Thyroid gland (tissue), 4 donors: Measurements from ENCODE around the gene PLXDC2. TPM values are rescaled to one million over a fixed set of nuclear protein-coding genes. Genes with fewer than 3 reads are reported as not detected.

Experiments used
- DNase-seq, 2 donors: peaks; one replicate each; pipeline ENCODE4 v3.0.0-alpha.2; 2019
- H3K27ac ChIP-seq, 3 donors: fragments of 200-600 bp; sonication (generic); 1 replicate in 2 of 3; 2 replicates in 1 of 3; pipeline ENCODE4 v1.5.1; 2016 to 2019; ENCODE audit warnings: mild to moderate bottlenecking in 1 of 3, moderate library complexity in 1 of 3
- H3K27me3 ChIP-seq: fragments of 200-600 bp; sonication (generic); one replicate; pipeline ENCODE4 v1.5.1; 2019
- H3K36me3 ChIP-seq, 2 donors: fragments of 200-600 bp; sonication (generic); one replicate each; pipeline ENCODE4 v1.5.1; 2016 to 2019
- H3K4me1 ChIP-seq, 2 donors: fragments of 200-600 bp; sonication (generic); one replicate each; pipeline ENCODE4 v1.5.1; 2017 to 2019
- H3K4me3 ChIP-seq, 3 donors: fragments of 200-600 bp; sonication (generic); replicated peaks in 1 of 3; 1 replicate in 2 of 3; 2 replicates in 1 of 3; pipeline ENCODE4 v1.5.1; 2016; ENCODE audit warnings: mild to moderate bottlenecking in 1 of 3
- H3K9me3 ChIP-seq: fragments of 200-600 bp; sonication (generic); one replicate; pipeline ENCODE4 v1.5.1; 2017
- POLR2A ChIP-seq, 2 donors: fragments of 450-650 bp; IDR thresholded peaks; one replicate each; pipeline ENCODE4 v1.6.1; 2017; ENCODE audit warnings: antibody characterized with exemption in 2 of 2, mild to moderate bottlenecking in 2 of 2, moderate library complexity in 1 of 2
- WGBS, 2 donors: methylation state at CpG; one replicate each; pipeline ENCODE4 v1.1.5; 2017; 5-methylcytosine and 5-hydroxymethylcytosine counted together
- intact Hi-C: fragments of 100-400 bp; cut with DNase I; formaldehyde crosslinking; loops from one replicate; pipeline ENCODE4 v1.15.1; 2023
- total RNA-seq, 4 donors: library from RNA; depleted of rRNA; stranded (reverse); fragments of >200 nt; gene quantifications; one replicate each; pipeline ENCODE4 v1.2.3, GENCODE V29; 2016
- TF ChIP-seq, protein P1 (sequence below), 6 experiments: fragments of 200-600 bp in 3 of 6; fragments of 450-650 bp in 3 of 6; sonication (generic) in 3 of 6; IDR thresholded peaks; one replicate each; pipeline ENCODE4 v1.5.1; 2016 to 2019; ENCODE audit warnings: antibody characterized with exemption in 6 of 6, mild to moderate bottlenecking in 2 of 6, inconsistent platforms in 1 of 6, moderate library complexity in 1 of 6

PLXDC2 gene
- total RNA-seq, 4 donors from 2014 or later = 44.6 to 91.0 (median 47.6) TPM

DNA sequence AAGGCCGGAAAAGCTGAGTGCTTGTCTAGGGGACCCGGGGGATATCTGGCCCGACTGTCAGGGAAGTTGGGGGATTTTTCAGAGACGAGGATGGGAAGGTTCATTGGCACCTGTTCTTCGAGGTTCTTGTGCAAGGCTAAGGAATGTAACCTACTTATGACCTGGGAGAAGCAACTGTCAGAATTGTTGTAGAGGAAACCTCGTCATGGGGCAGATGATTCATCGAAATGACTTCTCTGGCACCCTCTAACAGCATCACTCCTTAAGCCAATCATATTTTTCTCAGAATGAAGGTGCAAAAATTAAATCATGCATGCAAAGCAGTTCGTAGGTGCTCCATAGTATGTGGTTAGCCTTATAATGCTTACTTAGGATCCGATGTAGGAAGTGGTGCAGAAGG lies 58.6 kb downstream of the PLXDC2 start:
- WGBS, 2 donors = 85 to 86% methylated on average over 9 of the region's 9 CpGs
- intact Hi-C loops = no loop called here
- Histone ChIP-seq H3K4me1 (peaks cover 0 to 2% of the 10 kb centered on the region in 2 donors), H3K9me3 (no peaks in the 10 kb centered on the region), H3K4me3 (no peak overlapping the region), H3K36me3 (no peaks in the 10 kb centered on the region), H3K27ac (no peak overlapping the region), H3K27me3 (no peaks in the 10 kb centered on the region)
- DNase-seq = no peak
- TF ChIP-seq, protein P1, sequence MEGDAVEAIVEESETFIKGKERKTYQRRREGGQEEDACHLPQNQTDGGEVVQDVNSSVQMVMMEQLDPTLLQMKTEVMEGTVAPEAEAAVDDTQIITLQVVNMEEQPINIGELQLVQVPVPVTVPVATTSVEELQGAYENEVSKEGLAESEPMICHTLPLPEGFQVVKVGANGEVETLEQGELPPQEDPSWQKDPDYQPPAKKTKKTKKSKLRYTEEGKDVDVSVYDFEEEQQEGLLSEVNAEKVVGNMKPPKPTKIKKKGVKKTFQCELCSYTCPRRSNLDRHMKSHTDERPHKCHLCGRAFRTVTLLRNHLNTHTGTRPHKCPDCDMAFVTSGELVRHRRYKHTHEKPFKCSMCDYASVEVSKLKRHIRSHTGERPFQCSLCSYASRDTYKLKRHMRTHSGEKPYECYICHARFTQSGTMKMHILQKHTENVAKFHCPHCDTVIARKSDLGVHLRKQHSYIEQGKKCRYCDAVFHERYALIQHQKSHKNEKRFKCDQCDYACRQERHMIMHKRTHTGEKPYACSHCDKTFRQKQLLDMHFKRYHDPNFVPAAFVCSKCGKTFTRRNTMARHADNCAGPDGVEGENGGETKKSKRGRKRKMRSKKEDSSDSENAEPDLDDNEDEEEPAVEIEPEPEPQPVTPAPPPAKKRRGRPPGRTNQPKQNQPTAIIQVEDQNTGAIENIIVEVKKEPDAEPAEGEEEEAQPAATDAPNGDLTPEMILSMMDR (IDR thresholded peaks at IDR 0.05) = no peak

DNA sequence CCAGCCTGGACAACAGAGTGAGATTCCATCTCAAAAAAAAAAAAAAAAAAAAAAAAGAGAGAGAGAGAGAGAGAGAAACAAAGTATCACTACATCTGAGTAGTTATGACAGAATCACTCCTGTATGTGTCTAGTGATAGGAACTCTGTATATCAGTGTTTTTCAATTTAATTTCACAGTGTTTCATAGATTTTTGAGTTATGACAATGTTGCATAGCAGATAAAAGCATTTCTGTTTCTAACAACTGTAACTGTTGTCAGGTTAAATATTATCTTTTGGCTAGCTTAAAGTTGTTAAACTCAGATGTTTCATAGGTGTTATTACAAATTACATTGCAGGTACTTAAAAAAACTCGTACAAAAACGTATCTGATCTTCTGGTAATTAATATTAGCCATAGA lies 60.3 kb downstream of the PLXDC2 start:
- H3K4me3 ChIP-seq = no peak overlapping the region
- 82 to 89% methylated on average over 2 of the region's 2 CpGs for WGBS, 2 donors
- no peaks in the 10 kb centered on the region for H3K9me3 ChIP-seq
- H3K36me3 ChIP-seq = no peaks in the 10 kb centered on the region
- no peak for DNase-seq
- H3K4me1 ChIP-seq = peaks cover 0 to 2% of the 10 kb centered on the region in 2 donors
- no peak overlapping the region for H3K27ac ChIP-seq
- intact Hi-C loops = no loop called here
- no peak for TF ChIP-seq POLR2A (IDR thresholded peaks at IDR 0.05)
- TF ChIP-seq, protein P1 (IDR thresholded peaks at IDR 0.05) = no peak
- H3K27me3 ChIP-seq = no peaks in the 10 kb centered on the region

DNA sequence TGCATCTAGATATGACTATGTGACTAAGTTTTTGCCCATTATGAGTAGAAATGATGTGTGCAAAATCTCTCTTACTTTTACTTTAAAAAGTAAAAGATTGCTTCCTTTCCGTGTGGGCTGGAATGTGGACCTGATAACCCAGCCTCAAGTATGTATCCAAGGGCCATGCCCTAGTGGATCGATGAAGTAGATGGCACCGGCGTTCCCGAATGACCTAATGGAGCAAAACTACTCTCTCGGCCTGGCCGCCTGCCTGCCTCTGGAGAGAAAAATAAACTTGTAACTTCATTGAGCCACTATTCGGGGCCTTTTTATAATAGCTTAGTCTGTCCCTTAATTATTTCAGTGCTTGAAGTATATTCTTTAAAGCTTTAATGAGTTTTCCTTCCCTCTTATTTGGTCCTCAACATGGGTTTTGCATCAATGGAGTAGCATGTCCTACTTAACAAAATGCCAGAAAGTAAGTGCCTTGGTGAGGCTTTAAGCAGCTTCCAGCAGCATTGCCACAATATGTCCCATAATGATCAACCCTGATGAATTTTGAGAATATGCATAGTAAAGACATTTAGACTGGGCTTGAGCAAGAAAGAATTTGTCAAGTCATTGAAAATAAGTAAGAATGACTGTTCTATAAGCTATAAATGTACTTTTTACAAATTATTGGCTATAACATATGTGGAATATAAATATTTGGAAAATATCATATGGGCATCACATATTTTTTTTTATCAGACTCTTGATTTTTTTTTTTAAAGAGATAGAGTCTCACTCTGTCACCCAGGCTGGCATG lies 61.4 kb downstream of the PLXDC2 start:
- DNase-seq = no peak
- H3K27ac ChIP-seq = no peak overlapping the region
- no peak overlapping the region for H3K4me3 ChIP-seq
- H3K9me3 ChIP-seq = no peaks in the 10 kb centered on the region
- intact Hi-C loops = no loop called here
- H3K27me3 ChIP-seq = no peaks in the 10 kb centered on the region
- WGBS, 2 donors = 81 to 87% methylated on average over 8 of the region's 8 CpGs
- H3K4me1 ChIP-seq = peaks cover 0 to under 1% of the 10 kb centered on the region in 2 donors
- H3K36me3 ChIP-seq = no peaks in the 10 kb centered on the region
- TF ChIP-seq, protein P1 (IDR thresholded peaks at IDR 0.05) = no peak
- no peak for TF ChIP-seq POLR2A (IDR thresholded peaks at IDR 0.05)

DNA sequence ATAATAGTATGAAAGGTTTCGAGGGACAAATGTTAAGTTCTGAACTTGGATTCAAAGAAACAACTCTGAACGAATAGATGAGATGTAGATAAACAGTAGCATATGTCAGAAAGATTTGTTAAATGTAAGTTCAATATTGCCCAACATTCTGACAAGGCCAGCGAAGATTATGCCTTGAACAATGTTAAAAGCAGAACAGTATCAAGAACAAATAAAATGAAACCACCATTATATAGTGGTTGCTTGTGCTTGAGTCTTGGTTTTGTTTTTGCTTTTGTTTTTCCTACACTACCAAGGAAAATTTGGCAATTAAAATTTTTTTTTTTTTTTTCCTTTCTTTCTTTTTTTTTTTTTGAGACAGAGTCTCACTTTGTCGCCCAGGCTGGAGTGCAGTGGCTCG lies 66.4 kb downstream of the PLXDC2 start:
- Histone ChIP-seq H3K36me3 (no peaks in the 10 kb centered on the region), H3K4me3 (no peak overlapping the region), H3K27me3 (no peaks in the 10 kb centered on the region), H3K27ac (no peak overlapping the region), H3K9me3 (no peaks in the 10 kb centered on the region), H3K4me1 (peaks cover 0 to 1% of the 10 kb centered on the region in 2 donors)
- WGBS, 2 donors = 94 to 95% methylated on average over 5 of the region's 5 CpGs
- intact Hi-C loops = no loop called here
- no peak for DNase-seq
- TF ChIP-seq, protein P1 (IDR thresholded peaks at IDR 0.05) = no peak
- TF ChIP-seq POLR2A (IDR thresholded peaks at IDR 0.05) = no peak

DNA sequence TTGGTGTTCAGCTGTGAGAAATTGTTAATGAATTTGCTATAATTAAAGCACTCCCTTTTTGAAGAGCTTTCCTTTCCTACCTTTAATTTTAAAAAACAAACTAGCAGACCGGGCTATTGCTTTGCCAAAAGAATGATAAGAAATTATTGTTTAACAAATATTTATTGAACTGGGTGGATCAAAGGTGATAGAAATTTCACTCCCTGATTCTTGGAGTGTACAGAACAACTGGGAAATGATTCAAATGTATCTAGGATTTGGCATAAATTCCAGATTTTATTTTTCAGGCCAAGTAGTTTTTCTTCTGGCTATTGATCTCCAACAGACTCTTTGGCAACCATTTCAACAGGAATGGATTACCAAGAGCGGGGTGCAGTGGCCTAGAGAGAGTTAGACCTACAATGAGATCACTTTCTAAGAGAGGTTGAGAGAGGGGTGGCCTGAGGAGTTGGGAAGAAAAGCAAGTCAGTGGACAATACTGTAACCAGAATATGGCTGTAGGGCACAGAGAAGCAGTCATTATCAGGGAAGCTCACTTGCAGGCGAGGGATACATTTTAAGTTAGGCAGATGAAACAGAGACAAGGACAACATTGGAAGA lies 71.9 kb downstream of the PLXDC2 start:
- no peaks in the 10 kb centered on the region for H3K9me3 ChIP-seq
- peaks cover 10 to 15% of the 10 kb centered on the region in 2 donors for H3K4me1 ChIP-seq
- intact Hi-C loops = no loop called here
- no peaks in the 10 kb centered on the region for H3K36me3 ChIP-seq
- no peak for TF ChIP-seq POLR2A (IDR thresholded peaks at IDR 0.05)
- TF ChIP-seq, protein P1 (IDR thresholded peaks at IDR 0.05) = no peak
- no peak for DNase-seq
- H3K4me3 ChIP-seq = no peak overlapping the region
- H3K27ac ChIP-seq = no peak overlapping the region
- WGBS, 2 donors = 86 to 89% methylated on average over 3 of the region's 3 CpGs
- H3K27me3 ChIP-seq = no peaks in the 10 kb centered on the region
